ENCODE results near the gene GRIK1.

- TF ChIP-seq PRDM15 (CRISPR knock-in tag; IDR thresholded peaks at IDR 0.05) = no peak
- TF ChIP-seq CTCF (IDR thresholded peaks at IDR 0.05) = no peak
- no peak for TF ChIP-seq E2F5 (CRISPR knock-in tag; IDR thresholded peaks at IDR 0.05)
- TF ChIP-seq CREM (CRISPR knock-in tag; IDR thresholded peaks at IDR 0.05) = no peak
- TF ChIP-seq ZBTB43 (CRISPR knock-in tag; IDR thresholded peaks at IDR 0.05) = no peak
- TF ChIP-seq TCF7 (CRISPR knock-in tag; IDR thresholded peaks at IDR 0.05; ENCODE audit: low read depth) = no peak
- no peak for TF ChIP-seq OVOL2 (CRISPR knock-in tag; IDR thresholded peaks at IDR 0.05; ENCODE audit: borderline replicate concordance)
- TF ChIP-seq PREB (CRISPR knock-in tag; IDR thresholded peaks at IDR 0.05; ENCODE audit: borderline replicate concordance) = no peak
These were observed 401.7 kb downstream of the GRIK1 start for GRCh38 chr21:29538115-29538514.
